ENCODE measurements around the gene SETD1B.

Gene SETD1B

GRCh38 chr12:121825041-121825523 is 21.3 kb downstream of the SETD1B start:
- no peak for TF ChIP-seq TOX (CRISPR knock-in tag; IDR thresholded peaks at IDR 0.05; ENCODE audit: borderline replicate concordance)
- no peak for TF ChIP-seq PPARA (CRISPR knock-in tag; IDR thresholded peaks at IDR 0.05; ENCODE audit: borderline replicate concordance)
- no peak for TF ChIP-seq TSHZ2 (CRISPR knock-in tag; IDR thresholded peaks at IDR 0.05)
- ATAC-seq = no peak

- TF ChIP-seq ISL1 (CRISPR knock-in tag; IDR thresholded peaks at IDR 0.05) (no peak), CSRNP3 (CRISPR knock-in tag; IDR thresholded peaks at IDR 0.05) (no peak), CREB5 (CRISPR knock-in tag; IDR thresholded peaks at IDR 0.05; ENCODE audit: low read depth) (no peak), ZNF70 (CRISPR knock-in tag; IDR thresholded peaks at IDR 0.05) (no peak), ZFP3 (CRISPR knock-in tag; IDR thresholded peaks at IDR 0.05) (no peak), ARNTL (CRISPR knock-in tag; IDR thresholded peaks at IDR 0.05; ENCODE audit: borderline replicate concordance, low read depth) (no peak), ESRRG (CRISPR knock-in tag; IDR thresholded peaks at IDR 0.05) (no peak), ZNF565 (CRISPR knock-in tag; conservative IDR thresholded peaks at IDR 0.05; ENCODE audit: low read depth) (no peak), POU6F1 (CRISPR knock-in tag; IDR thresholded peaks at IDR 0.05; ENCODE audit: borderline replicate concordance, low read depth) (no peak)
- ATAC-seq = no peak
These were observed 22.7 kb downstream of the SETD1B start for GRCh38 chr12:121826318-121827150.

GRCh38 chr12:121827351-121828099 is 23.7 kb downstream of the SETD1B start:
- TF ChIP-seq BACH2 (CRISPR knock-in tag; IDR thresholded peaks at IDR 0.05; ENCODE audit: borderline replicate concordance) = no peak
- no peak for TF ChIP-seq TSHZ2 (CRISPR knock-in tag; IDR thresholded peaks at IDR 0.05)
- no peak for TF ChIP-seq TOX (CRISPR knock-in tag; IDR thresholded peaks at IDR 0.05; ENCODE audit: borderline replicate concordance)
- no peak for TF ChIP-seq ZFP30 (CRISPR knock-in tag; IDR thresholded peaks at IDR 0.05)
- no peak for TF ChIP-seq ESRRG (CRISPR knock-in tag; IDR thresholded peaks at IDR 0.05)
- TF ChIP-seq GLIS3 (CRISPR knock-in tag; IDR thresholded peaks at IDR 0.05) = no peak
- no peak for TF ChIP-seq ZNF8 (CRISPR knock-in tag; IDR thresholded peaks at IDR 0.05)
- ATAC-seq = peak; percentile 25; the same call in 2 of the 3 replicates
